GM12878 (cell line): ENCODE measurements around the gene ITM2C. TPM values are rescaled to one million over a fixed set of nuclear protein-coding genes. Genes with fewer than 3 reads are reported as not detected.

Experiments
- ASH2L ChIP-seq: fragments of 300-600, 200-600 bp; sonication (generic); IDR thresholded peaks from 2 replicates; pipeline ENCODE4 v1.6.1; 2017; ENCODE audit warnings: low read depth, mild to moderate bottlenecking, borderline replicate concordance
- BRCA1 ChIP-seq: IDR thresholded peaks from 2 replicates; pipeline ENCODE4 v1.6.1; 2011; ENCODE audit warnings: low read depth, low read length, improper control_type of control experiment
- CBFB ChIP-seq: IDR thresholded peaks from 2 replicates; pipeline ENCODE4 v1.6.1; 2016; ENCODE audit warnings: antibody characterized with exemption, low read depth
- CBX3 ChIP-seq: fragments of 200-600 bp; sonication (generic); IDR thresholded peaks from 2 replicates; pipeline ENCODE4 v1.6.1; 2016; ENCODE audit warnings: low read depth, borderline replicate concordance
- CBX5 ChIP-seq: sonication (generic); IDR thresholded peaks from 2 replicates; pipeline ENCODE4 v1.6.1; 2016; ENCODE audit warnings: low read depth, moderate library complexity, mild to moderate bottlenecking, inconsistent platforms
- CHD2 ChIP-seq: IDR thresholded peaks from 2 replicates; pipeline ENCODE4 v1.6.1; 2011; ENCODE audit warnings: low read depth, low read length, improper control_type of control experiment, borderline replicate concordance
- FOS ChIP-seq: IDR thresholded peaks from 3 replicates; pipeline ENCODE4 v1.6.1; 2011; ENCODE audit warnings: borderline replicate concordance; ENCODE audit not compliant: insufficient read length; ENCODE audit errors: extremely low read depth
- JUNB ChIP-seq: IDR thresholded peaks from 2 replicates; pipeline ENCODE4 v1.6.1; 2016; ENCODE audit warnings: antibody characterized with exemption, mild to moderate bottlenecking
- NR2C2 ChIP-seq: IDR thresholded peaks from 2 replicates; pipeline ENCODE4 v1.6.1; 2011; ENCODE audit warnings: borderline replicate concordance, low read depth; ENCODE audit not compliant: control insufficient read depth, insufficient read length
- PAX8 ChIP-seq: fragments of 450-650 bp; IDR thresholded peaks from 2 replicates; pipeline ENCODE4 v1.6.1; 2017; ENCODE audit warnings: mild to moderate bottlenecking, moderate library complexity
- RBBP5 ChIP-seq: fragments of 200-600 bp; sonication (generic); conservative IDR thresholded peaks from 2 replicates; pipeline ENCODE4 v1.6.1; 2016
- SMAD1 ChIP-seq: fragments of 450-650 bp; IDR thresholded peaks from 2 replicates; pipeline ENCODE4 v1.6.1; 2018; ENCODE audit warnings: mild to moderate bottlenecking, low read depth; ENCODE audit not compliant: partially characterized antibody
- SMAD5 ChIP-seq: IDR thresholded peaks from 2 replicates; pipeline ENCODE4 v1.6.1; 2016; ENCODE audit warnings: antibody characterized with exemption, low read depth
- SP1 ChIP-seq: IDR thresholded peaks from one replicate; pipeline ENCODE4 v1.6.1; 2011; ENCODE audit warnings: low read depth, low read length
- STAT3 ChIP-seq: IDR thresholded peaks from 2 replicates; pipeline ENCODE4 v1.6.1; 2011; ENCODE audit warnings: low read depth, low read length, improper control_type of control experiment
- SUZ12 ChIP-seq: fragments of 200-600 bp; sonication (generic); IDR thresholded peaks from one replicate; pipeline ENCODE4 v1.6.1; 2018; ENCODE audit warnings: antibody characterized with exemption, mild to moderate bottlenecking; ENCODE audit not compliant: unreplicated experiment
- TARDBP ChIP-seq: IDR thresholded peaks from 2 replicates; pipeline ENCODE4 v1.6.1; 2016; ENCODE audit warnings: borderline replicate concordance
- TCF12 ChIP-seq: IDR thresholded peaks from 2 replicates; pipeline ENCODE4 v1.6.1; 2011; ENCODE audit warnings: low read depth, mild to moderate bottlenecking, low read length
- TCF3 ChIP-seq: IDR thresholded peaks from 2 replicates; pipeline ENCODE4 v1.6.1; 2012; ENCODE audit warnings: low read depth, mild to moderate bottlenecking, low read length, borderline replicate concordance; ENCODE audit not compliant: insufficient read depth
- YBX1 ChIP-seq: fragments of 450-650 bp; IDR thresholded peaks from 2 replicates; pipeline ENCODE4 v1.6.1; 2016; ENCODE audit warnings: antibody characterized with exemption
- YY1 ChIP-seq: IDR thresholded peaks from 2 replicates; pipeline ENCODE4 v1.6.1; 2011; ENCODE audit warnings: low read depth, mild to moderate bottlenecking, low read length
- ZNF622 ChIP-seq: fragments of 450-650 bp; IDR thresholded peaks from 2 replicates; pipeline ENCODE4 v1.6.1; 2017; ENCODE audit warnings: mild to moderate bottlenecking, inconsistent platforms
- polyA plus RNA-seq, 11 experiments: library from polyadenylated mRNA; depleted of rRNA in 4 of 11; unstranded in 6 of 11; stranded (reverse) in 5 of 11; fragments of >200 nt; fragmentation: Nextera tagmentation in 4 of 11; fragmentation: Illumina TruSeq in 1 of 11; extraction: Ambion mirVana in 4 of 11; extraction: Trizol in 1 of 11; gene quantifications; 1 replicate in 1 of 11; 2 replicates in 10 of 11; pipeline versions ENCODE4 v1.2.1 to v1.2.3, GENCODE V29; 2011 to 2016; ENCODE audit warnings: inconsistent platforms in 2 of 11, missing spikeins in 2 of 11, low read depth in 1 of 11
- total RNA-seq, 4 experiments: library from RNA; depleted of rRNA in 3 of 4; stranded (reverse); fragments of >200 nt in 3 of 4; fragmentation: Illumina TruSeq in 1 of 4; extraction: Trizol in 1 of 4; gene quantifications; 2 replicates each; pipeline versions ENCODE4 v1.2.1 to v1.2.3, GENCODE V29; 2013 to 2021
- TF ChIP-seq, protein P1 (sequence below): fragments of 450-650 bp; IDR thresholded peaks from 2 replicates; pipeline ENCODE4 v1.6.1; 2014; ENCODE audit warnings: mild to moderate bottlenecking
- TF ChIP-seq, protein P2 (sequence below): fragments of 450-650 bp; formaldehyde crosslinking; IDR thresholded peaks from 2 replicates; pipeline ENCODE4 v1.4.0; 2022; ENCODE audit warnings: mild to moderate bottlenecking, moderate library complexity
- TF ChIP-seq, protein P3 (sequence below): fragments of 450-650 bp; IDR thresholded peaks from 2 replicates; pipeline ENCODE4 v1.6.1; 2016; ENCODE audit warnings: mild to moderate bottlenecking, moderate library complexity, borderline replicate concordance

The ITM2C gene
- total and polyA plus RNA-seq, 10 of the 15 experiments (the other 5 are each of a cell fraction or from before 2014, with no cell fraction given), result 5.4 to 195 (median 149) TPM

DNA sequence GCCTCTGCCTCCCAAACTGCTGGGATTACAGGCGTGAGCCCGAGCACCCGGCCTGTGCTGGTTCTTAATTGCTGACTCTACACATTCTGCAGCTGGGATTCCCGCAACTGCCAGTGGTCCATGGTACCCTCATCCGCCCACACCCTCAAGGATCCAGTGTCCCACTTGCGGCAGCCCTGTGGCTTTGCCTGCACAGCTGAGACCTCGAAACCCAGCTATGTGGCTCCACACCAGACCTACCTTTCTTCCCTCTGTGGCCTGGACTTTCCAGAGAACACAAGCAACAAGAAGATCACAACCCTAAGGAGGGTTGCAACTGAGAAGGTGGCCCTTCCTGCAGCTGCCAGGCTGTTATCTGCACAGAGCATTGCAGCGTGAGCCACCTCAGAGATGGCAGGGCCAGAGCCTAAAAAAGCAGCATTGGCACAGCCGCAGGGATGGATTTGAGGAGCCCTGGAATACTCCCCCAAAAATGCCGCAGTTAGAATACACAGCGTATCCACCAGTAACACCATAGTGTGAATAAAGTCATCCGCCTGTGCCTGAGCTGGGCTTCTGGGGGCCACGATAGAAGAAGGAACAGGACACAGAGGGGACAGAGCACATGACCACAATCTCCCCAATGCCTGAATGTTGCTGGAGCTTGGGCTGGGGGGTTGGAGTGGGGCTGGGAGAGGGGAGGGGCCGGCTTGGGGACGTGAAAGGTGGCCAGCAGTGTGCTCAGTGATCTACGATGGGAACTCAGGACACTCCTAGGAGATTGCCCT, 58.4 kb downstream of the ITM2C start (continued):
- TF ChIP-seq SP1 (peak; percentile 17), SMAD1 (no peak), CBFB (peak; percentile 41; the same call in 1 of the 2 replicates), ASH2L (no peak), TCF3 (no peak), TARDBP (no peak), BRCA1 (no peak), SUZ12 (no peak), CBX3 (no peak), STAT3 (no peak), YBX1 (no peak), ZNF622 (no peak), RBBP5 (no peak), YY1 (no peak), TCF12 (0 out of 2 replicates have a peak, but pooled peaks have one; percentile 72), SMAD5 (0 out of 2 replicates have a peak, but pooled peaks have one; percentile 38), CHD2 (no peak), FOS (no peak), NR2C2 (no peak), JUNB (no peak), PAX8 (no peak), CBX5 (no peak)
- TF ChIP-seq, protein P1, sequence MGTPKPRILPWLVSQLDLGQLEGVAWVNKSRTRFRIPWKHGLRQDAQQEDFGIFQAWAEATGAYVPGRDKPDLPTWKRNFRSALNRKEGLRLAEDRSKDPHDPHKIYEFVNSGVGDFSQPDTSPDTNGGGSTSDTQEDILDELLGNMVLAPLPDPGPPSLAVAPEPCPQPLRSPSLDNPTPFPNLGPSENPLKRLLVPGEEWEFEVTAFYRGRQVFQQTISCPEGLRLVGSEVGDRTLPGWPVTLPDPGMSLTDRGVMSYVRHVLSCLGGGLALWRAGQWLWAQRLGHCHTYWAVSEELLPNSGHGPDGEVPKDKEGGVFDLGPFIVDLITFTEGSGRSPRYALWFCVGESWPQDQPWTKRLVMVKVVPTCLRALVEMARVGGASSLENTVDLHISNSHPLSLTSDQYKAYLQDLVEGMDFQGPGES, result no peak
- TF ChIP-seq, protein P2, sequence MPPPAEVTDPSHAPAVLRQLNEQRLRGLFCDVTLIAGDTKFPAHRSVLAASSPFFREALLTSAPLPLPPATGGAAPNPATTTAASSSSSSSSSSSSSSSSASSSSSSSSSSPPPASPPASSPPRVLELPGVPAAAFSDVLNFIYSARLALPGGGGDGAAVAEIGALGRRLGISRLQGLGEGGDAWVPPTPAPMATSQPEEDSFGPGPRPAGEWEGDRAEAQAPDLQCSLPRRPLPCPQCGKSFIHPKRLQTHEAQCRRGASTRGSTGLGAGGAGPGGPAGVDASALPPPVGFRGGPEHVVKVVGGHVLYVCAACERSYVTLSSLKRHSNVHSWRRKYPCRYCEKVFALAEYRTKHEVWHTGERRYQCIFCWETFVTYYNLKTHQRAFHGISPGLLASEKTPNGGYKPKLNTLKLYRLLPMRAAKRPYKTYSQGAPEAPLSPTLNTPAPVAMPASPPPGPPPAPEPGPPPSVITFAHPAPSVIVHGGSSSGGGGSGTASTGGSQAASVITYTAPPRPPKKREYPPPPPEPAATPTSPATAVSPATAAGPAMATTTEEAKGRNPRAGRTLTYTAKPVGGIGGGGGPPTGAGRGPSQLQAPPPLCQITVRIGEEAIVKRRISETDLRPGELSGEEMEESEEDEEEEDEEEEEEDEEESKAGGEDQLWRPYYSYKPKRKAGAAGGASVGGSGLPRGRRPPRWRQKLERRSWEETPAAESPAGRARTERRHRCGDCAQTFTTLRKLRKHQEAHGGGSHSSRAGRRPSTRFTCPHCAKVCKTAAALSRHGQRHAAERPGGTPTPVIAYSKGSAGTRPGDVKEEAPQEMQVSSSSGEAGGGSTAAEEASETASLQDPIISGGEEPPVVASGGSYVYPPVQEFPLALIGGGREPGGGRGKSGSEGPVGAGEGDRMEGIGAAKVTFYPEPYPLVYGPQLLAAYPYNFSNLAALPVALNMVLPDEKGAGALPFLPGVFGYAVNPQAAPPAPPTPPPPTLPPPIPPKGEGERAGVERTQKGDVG, result no peak
- TF ChIP-seq, protein P3, sequence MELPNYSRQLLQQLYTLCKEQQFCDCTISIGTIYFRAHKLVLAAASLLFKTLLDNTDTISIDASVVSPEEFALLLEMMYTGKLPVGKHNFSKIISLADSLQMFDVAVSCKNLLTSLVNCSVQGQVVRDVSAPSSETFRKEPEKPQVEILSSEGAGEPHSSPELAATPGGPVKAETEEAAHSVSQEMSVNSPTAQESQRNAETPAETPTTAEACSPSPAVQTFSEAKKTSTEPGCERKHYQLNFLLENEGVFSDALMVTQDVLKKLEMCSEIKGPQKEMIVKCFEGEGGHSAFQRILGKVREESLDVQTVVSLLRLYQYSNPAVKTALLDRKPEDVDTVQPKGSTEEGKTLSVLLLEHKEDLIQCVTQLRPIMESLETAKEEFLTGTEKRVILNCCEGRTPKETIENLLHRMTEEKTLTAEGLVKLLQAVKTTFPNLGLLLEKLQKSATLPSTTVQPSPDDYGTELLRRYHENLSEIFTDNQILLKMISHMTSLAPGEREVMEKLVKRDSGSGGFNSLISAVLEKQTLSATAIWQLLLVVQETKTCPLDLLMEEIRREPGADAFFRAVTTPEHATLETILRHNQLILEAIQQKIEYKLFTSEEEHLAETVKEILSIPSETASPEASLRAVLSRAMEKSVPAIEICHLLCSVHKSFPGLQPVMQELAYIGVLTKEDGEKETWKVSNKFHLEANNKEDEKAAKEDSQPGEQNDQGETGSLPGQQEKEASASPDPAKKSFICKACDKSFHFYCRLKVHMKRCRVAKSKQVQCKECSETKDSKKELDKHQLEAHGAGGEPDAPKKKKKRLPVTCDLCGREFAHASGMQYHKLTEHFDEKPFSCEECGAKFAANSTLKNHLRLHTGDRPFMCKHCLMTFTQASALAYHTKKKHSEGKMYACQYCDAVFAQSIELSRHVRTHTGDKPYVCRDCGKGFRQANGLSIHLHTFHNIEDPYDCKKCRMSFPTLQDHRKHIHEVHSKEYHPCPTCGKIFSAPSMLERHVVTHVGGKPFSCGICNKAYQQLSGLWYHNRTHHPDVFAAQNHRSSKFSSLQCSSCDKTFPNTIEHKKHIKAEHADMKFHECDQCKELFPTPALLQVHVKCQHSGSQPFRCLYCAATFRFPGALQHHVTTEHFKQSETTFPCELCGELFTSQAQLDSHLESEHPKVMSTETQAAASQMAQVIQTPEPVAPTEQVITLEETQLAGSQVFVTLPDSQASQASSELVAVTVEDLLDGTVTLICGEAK, result no peak
